Measurements from ENCODE around the gene OGFOD2.

DNA sequence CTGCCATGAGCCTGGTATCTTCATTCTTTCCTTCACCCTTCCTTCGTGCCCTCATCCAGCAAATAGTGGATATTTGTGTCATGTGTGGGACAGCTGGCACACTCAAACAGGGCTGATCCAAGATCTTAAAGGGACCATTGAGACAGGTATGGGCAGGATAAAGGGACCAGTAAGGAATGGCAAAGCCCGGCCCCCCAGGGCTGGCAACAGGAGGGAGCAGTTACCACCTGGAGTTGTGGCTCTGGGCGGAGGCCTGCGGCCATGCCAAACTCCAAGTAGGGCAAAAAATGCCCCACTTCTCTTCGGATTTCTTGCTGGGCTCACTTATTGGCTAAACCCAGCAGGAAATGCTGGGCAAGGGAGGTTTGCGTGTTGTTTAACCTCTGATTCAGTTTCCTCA is 2.1 kb downstream of the OGFOD2 start:
- TF ChIP-seq, protein P1, sequence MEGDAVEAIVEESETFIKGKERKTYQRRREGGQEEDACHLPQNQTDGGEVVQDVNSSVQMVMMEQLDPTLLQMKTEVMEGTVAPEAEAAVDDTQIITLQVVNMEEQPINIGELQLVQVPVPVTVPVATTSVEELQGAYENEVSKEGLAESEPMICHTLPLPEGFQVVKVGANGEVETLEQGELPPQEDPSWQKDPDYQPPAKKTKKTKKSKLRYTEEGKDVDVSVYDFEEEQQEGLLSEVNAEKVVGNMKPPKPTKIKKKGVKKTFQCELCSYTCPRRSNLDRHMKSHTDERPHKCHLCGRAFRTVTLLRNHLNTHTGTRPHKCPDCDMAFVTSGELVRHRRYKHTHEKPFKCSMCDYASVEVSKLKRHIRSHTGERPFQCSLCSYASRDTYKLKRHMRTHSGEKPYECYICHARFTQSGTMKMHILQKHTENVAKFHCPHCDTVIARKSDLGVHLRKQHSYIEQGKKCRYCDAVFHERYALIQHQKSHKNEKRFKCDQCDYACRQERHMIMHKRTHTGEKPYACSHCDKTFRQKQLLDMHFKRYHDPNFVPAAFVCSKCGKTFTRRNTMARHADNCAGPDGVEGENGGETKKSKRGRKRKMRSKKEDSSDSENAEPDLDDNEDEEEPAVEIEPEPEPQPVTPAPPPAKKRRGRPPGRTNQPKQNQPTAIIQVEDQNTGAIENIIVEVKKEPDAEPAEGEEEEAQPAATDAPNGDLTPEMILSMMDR (IDR thresholded peaks at IDR 0.05), result no peak
- TF ChIP-seq POLR2A (IDR thresholded peaks at IDR 0.05), result no peak
